ENCODE measurements around the gene IQSEC2.

DNA sequence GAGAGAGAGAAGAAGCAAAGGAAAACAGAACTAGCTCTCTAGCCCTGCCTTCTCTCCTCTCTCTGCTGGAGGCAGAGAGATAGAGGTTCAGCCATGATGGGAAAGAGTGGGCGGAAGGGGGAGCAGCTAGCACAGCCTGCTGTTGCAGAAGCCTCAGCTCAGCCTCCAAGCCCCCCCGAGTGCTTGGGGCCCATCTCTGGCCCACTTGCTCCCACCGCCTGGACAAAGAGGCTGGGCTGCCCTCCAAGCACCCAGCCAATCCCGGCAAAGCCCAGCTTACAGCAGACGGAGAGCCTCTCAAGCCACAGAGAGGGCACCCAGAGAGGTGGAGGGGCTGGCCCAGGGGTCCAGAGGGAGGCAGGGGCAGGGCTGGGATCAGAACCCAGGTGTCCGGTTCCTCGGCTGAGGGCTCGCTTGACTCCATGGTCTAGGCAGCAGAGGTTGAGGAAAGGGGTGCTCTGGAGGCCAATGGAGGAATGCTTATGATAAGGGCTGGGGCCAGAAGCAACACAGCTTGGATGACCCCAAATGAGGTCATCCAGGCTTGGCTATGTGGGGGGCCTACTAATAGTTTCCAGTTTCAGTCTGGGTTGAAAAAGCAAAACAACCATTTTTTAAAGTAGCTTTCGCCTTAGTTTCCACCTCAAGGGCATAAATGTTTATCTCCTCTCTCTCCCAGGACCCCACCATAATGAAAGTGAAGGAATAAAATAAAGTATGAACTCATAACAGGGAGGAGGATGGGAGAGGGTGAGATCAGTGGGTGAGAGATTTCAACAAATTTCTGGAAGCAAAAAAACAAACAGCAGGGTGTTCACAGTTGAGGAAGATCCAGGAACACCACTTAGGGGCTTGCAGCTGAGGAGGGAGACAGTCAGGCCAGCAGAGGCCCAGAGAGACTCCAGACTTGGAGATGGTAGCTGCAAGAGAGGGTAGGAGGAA, 24.9 kb upstream of the IQSEC2 start:
- TF ChIP-seq POLR2A (IDR thresholded peaks at IDR 0.05) (no peak), POLR2AphosphoS5 (IDR thresholded peaks at IDR 0.05) (no peak)
- TF ChIP-seq, protein P1, sequence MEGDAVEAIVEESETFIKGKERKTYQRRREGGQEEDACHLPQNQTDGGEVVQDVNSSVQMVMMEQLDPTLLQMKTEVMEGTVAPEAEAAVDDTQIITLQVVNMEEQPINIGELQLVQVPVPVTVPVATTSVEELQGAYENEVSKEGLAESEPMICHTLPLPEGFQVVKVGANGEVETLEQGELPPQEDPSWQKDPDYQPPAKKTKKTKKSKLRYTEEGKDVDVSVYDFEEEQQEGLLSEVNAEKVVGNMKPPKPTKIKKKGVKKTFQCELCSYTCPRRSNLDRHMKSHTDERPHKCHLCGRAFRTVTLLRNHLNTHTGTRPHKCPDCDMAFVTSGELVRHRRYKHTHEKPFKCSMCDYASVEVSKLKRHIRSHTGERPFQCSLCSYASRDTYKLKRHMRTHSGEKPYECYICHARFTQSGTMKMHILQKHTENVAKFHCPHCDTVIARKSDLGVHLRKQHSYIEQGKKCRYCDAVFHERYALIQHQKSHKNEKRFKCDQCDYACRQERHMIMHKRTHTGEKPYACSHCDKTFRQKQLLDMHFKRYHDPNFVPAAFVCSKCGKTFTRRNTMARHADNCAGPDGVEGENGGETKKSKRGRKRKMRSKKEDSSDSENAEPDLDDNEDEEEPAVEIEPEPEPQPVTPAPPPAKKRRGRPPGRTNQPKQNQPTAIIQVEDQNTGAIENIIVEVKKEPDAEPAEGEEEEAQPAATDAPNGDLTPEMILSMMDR (IDR thresholded peaks at IDR 0.05): no peak
